SK-N-SH (cell line): ENCODE results near the gene RPS6KA5. TPM values are rescaled to one million over a fixed set of nuclear protein-coding genes. Genes with fewer than 3 reads are reported as not detected.
"Not testable (repeated sequence)": the region's sequence is repeated elsewhere in the genome, so short reads cannot be mapped to it uniquely, and the experiment has no call there.

ENCODE experiments used
- CTCF ChIA-PET: fragments of 300-600, 350-600 bp; formaldehyde crosslinking; extraction: SDS; loops from one replicate; lab custom pipeline; 2021; lab: Yijun Ruan, JAX
- POLR2A ChIA-PET: fragments of 350-600 bp; sonication (Branson Sonifier 250); formaldehyde crosslinking; extraction: SDS; loops from one replicate; lab custom pipeline; 2020; ENCODE audit warnings: antibody characterized with exemption, inconsistent platforms; lab: Yijun Ruan, JAX
- DNase-seq: peaks from one replicate; pipeline ENCODE4 v3.0.0; 2012
- H2AFZ ChIP-seq: fragments of 200-600 bp; sonication (generic); 2 replicates; pipeline ENCODE4 v1.8.1; 2016; ENCODE audit warnings: antibody characterized with exemption, mild to moderate bottlenecking, low read depth
- H3F3A ChIP-seq: fragments of 200-600 bp; sonication (generic); replicated peaks from 2 replicates; pipeline ENCODE3; 2016; ENCODE audit warnings: antibody characterized with exemption, mild to moderate bottlenecking; ENCODE audit not compliant: insufficient read depth
- H3K27ac ChIP-seq, 2 experiments: fragments of 200-500 bp in 1 of 2; fragments of 200-600 bp in 1 of 2; sonication (Bioruptor generic) in 1 of 2; sonication (generic), shearing (Covaris generic) in 1 of 2; 2 replicates each; pipeline versions ENCODE4 v1.5.1 to v1.6.1; 2014 to 2016; ENCODE audit warnings: low read depth in 2 of 2, inconsistent platforms in 1 of 2, low read length in 1 of 2, mild to moderate bottlenecking in 1 of 2, mixed read lengths in 1 of 2
- H3K27me3 ChIP-seq: fragments of 200-600 bp; sonication (generic), shearing (Covaris generic); 2 replicates; pipeline ENCODE4 v1.6.1; 2016; ENCODE audit warnings: mixed run types; ENCODE audit not compliant: insufficient read depth
- H3K36me3 ChIP-seq, 2 experiments: fragments of 200-500 bp in 1 of 2; fragments of 200-600 bp in 1 of 2; sonication (Bioruptor generic) in 1 of 2; sonication (generic) in 1 of 2; replicated peaks in 1 of 2; 2 replicates each; pipeline versions ENCODE3 to v1.5.1; 2014 to 2016; ENCODE audit warnings: low read length in 1 of 2, mild to moderate bottlenecking in 1 of 2; ENCODE audit not compliant: insufficient read depth in 2 of 2, control insufficient read depth in 1 of 2
- H3K4me1 ChIP-seq, 2 experiments: fragments of 200-500 bp in 1 of 2; fragments of 200-600 bp in 1 of 2; sonication (Bioruptor generic) in 1 of 2; sonication (generic), shearing (Covaris generic) in 1 of 2; 2 replicates each; pipeline versions ENCODE4 v1.5.1 to v1.6.1; 2014 to 2016; ENCODE audit warnings: low read depth in 1 of 2, low read length in 1 of 2, mixed run types in 1 of 2; ENCODE audit not compliant: insufficient read depth in 2 of 2, control insufficient read depth in 1 of 2
- H3K4me2 ChIP-seq: fragments of 200-600 bp; sonication (generic), shearing (Covaris generic); 2 replicates; pipeline ENCODE4 v1.6.1; 2017; ENCODE audit warnings: mixed run types
- H3K4me3 ChIP-seq, 2 experiments: fragments of 200-500 bp in 1 of 2; fragments of 200-600 bp in 1 of 2; sonication (Bioruptor generic) in 1 of 2; sonication (generic), shearing (Covaris generic) in 1 of 2; 2 replicates each; pipeline versions ENCODE4 v1.5.1 to v1.8.1; 2014 to 2016; ENCODE audit warnings: low read depth in 2 of 2, inconsistent platforms in 1 of 2, low read length in 1 of 2, mild to moderate bottlenecking in 1 of 2, mixed read lengths in 1 of 2, moderate library complexity in 1 of 2
- H3K79me2 ChIP-seq: fragments of 200-600 bp; sonication (generic); 2 replicates; pipeline ENCODE4 v1.8.1; 2017; ENCODE audit warnings: mild to moderate bottlenecking; ENCODE audit not compliant: insufficient read depth
- H3K9ac ChIP-seq: fragments of 200-600 bp; sonication (generic); 2 replicates; pipeline ENCODE4 v1.6.1; 2017; ENCODE audit warnings: mixed run types
- H3K9me2 ChIP-seq: fragments of 200-600 bp; sonication (generic); 2 replicates; pipeline ENCODE4 v1.6.1; 2017; ENCODE audit warnings: mixed run types
- H3K9me3 ChIP-seq: fragments of 200-600 bp; sonication (generic); 2 replicates; pipeline ENCODE4 v1.6.1; 2017; ENCODE audit warnings: mixed run types, mild to moderate bottlenecking, moderate library complexity
- H4K20me1 ChIP-seq: fragments of 200-600 bp; sonication (generic); 2 replicates; pipeline ENCODE4 v1.6.1; 2017; ENCODE audit warnings: mild to moderate bottlenecking, mixed run types; ENCODE audit not compliant: insufficient read depth
- CHD2 ChIP-seq: fragments of 150-350 bp; IDR thresholded peaks from 2 replicates; pipeline ENCODE4 v1.6.1; 2018; ENCODE audit warnings: low read length; ENCODE audit not compliant: partially characterized antibody
- CTCF ChIP-seq: fragments of 200-600 bp; sonication (generic); IDR thresholded peaks from 2 replicates; pipeline ENCODE4 v1.6.1; 2017; ENCODE audit warnings: antibody characterized with exemption, mild to moderate bottlenecking, moderate library complexity
- FOSL2 ChIP-seq: IDR thresholded peaks from 2 replicates; pipeline ENCODE4 v1.4.0; 2012; ENCODE audit warnings: low read depth, mild to moderate bottlenecking, moderate library complexity, borderline replicate concordance
- FOXM1 ChIP-seq: IDR thresholded peaks from 2 replicates; pipeline ENCODE4 v1.4.0; 2012; ENCODE audit warnings: low read depth, mild to moderate bottlenecking
- GATA2 ChIP-seq: sonication (generic); formaldehyde crosslinking; IDR thresholded peaks from 2 replicates; pipeline ENCODE4 v1.5.0; 2020; ENCODE audit warnings: mild to moderate bottlenecking, missing genetic modification reagents
- POLR2AphosphoS5 ChIP-seq: IDR thresholded peaks from 2 replicates; pipeline ENCODE4 v1.6.1; 2012; ENCODE audit warnings: low read depth, low read length
- RAD21 ChIP-seq: IDR thresholded peaks from 2 replicates; pipeline ENCODE4 v1.6.1; 2012; ENCODE audit warnings: mild to moderate bottlenecking, low read length
- REST ChIP-seq: IDR thresholded peaks from 2 replicates; pipeline ENCODE4 v1.6.1; 2012; ENCODE audit warnings: mild to moderate bottlenecking, low read depth, low read length, moderate library complexity
- RFX5 ChIP-seq: IDR thresholded peaks from 2 replicates; pipeline ENCODE4 v1.6.1; 2012; ENCODE audit warnings: mild to moderate bottlenecking, improper control_type of control experiment, low read length
- TAF1 ChIP-seq: IDR thresholded peaks from 2 replicates; pipeline ENCODE4 v1.6.1; 2012; ENCODE audit warnings: low read depth, mild to moderate bottlenecking, low read length, moderate library complexity, borderline replicate concordance
- TEAD4 ChIP-seq: IDR thresholded peaks from 2 replicates; pipeline ENCODE4 v1.4.0; 2012; ENCODE audit warnings: mild to moderate bottlenecking, borderline replicate concordance; ENCODE audit not compliant: insufficient read depth
- USF1 ChIP-seq: IDR thresholded peaks from 2 replicates; pipeline ENCODE4 v1.4.0; 2012; ENCODE audit warnings: low read depth, borderline replicate concordance
- WGBS: methylation state at CpG from one replicate; pipeline ENCODE4 v1.1.6; 2017; ENCODE audit warnings: low lambda C conversion rate; 5-methylcytosine and 5-hydroxymethylcytosine counted together
- polyA plus RNA-seq, 3 experiments: library from polyadenylated mRNA; depleted of rRNA; stranded (reverse); fragments of >200 nt; gene quantifications; 2 replicates each; pipeline ENCODE4 v1.2.3, GENCODE V29; 2012

Gene RPS6KA5
- polyA plus RNA-seq, 1 of the 3 experiments (the other 2 are of a cell fraction): 0.67 TPM

- no peak for DNase-seq
These were observed 76.9 kb downstream of the RPS6KA5 start for GRCh38 chr14:90983560-90983959.

GRCh38 chr14:90981636-90982035 lies 78.8 kb downstream of the RPS6KA5 start:
- TF ChIP-seq RFX5: no peak
- TF ChIP-seq CHD2: no peak
- TF ChIP-seq TEAD4: no peak
- no peak for TF ChIP-seq CTCF
- no peak for TF ChIP-seq GATA2 (CRISPR knock-in tag)
- no peak for TF ChIP-seq FOSL2
- TF ChIP-seq FOXM1: no peak
- TF ChIP-seq TAF1: no peak
- no peak for TF ChIP-seq POLR2AphosphoS5
- no peak for TF ChIP-seq USF1
- TF ChIP-seq REST: no peak
- no peak overlapping the region for H2AFZ ChIP-seq

More at GRCh38 chr14:90983560-90983959, 76.9 kb downstream of the RPS6KA5 start:
- Histone ChIP-seq H3K36me3 (no peaks in the 10 kb centered on the region), H3K9me2 (no peaks in the 10 kb centered on the region), H3K4me2 (no peak overlapping the region), H3K9ac (no peak overlapping the region), H3K9me3 (no peaks in the 10 kb centered on the region), H3K27me3 (no peaks in the 10 kb centered on the region), H3K27ac (no peak overlapping the region), H3K4me3 (no peak overlapping the region), H3F3A (no peaks in the 10 kb centered on the region), H4K20me1 (no peaks in the 10 kb centered on the region), H2AFZ (no peak overlapping the region), H3K79me2 (no peaks in the 10 kb centered on the region), H3K4me1 (no peaks in the 10 kb centered on the region; a peak in 1 of 4 replicates)
- ChIA-PET POLR2A (no interaction called here), CTCF (no interaction called here)
- 88% methylated on average over 4 of the region's 4 CpGs for WGBS
- TF ChIP-seq TEAD4 (no peak), RAD21 (no peak)

GRCh38 chr14:90980636-90981035 lies 79.8 kb downstream of the RPS6KA5 start:
- 71% methylated on average over 3 of the region's 3 CpGs for WGBS
- not testable (repeated sequence) for H3K4me3 ChIP-seq

More at GRCh38 chr14:90981636-90982035, 78.8 kb downstream of the RPS6KA5 start:
- Histone ChIP-seq H3K27me3 (no peaks in the 10 kb centered on the region), H3K9me3 (no peaks in the 10 kb centered on the region), H3F3A (no peaks in the 10 kb centered on the region), H3K4me2 (no peak overlapping the region), H3K4me3 (no peak overlapping the region), H3K4me1 (no peaks in the 10 kb centered on the region; a peak in 1 of 4 replicates), H4K20me1 (no peaks in the 10 kb centered on the region), H3K79me2 (no peaks in the 10 kb centered on the region), H3K9ac (no peak overlapping the region), H3K9me2 (no peaks in the 10 kb centered on the region), H3K36me3 (no peaks in the 10 kb centered on the region), H3K27ac (no peak overlapping the region)
- ChIA-PET CTCF (no interaction called here), POLR2A (no interaction called here)
- 93% methylated on average over 3 of the region's 3 CpGs for WGBS
- DNase-seq: no peak

More at GRCh38 chr14:90980636-90981035, 79.8 kb downstream of the RPS6KA5 start:
- H3F3A ChIP-seq, H3K4me1 ChIP-seq, H3K79me2 ChIP-seq, DNase-seq, H3K27me3 ChIP-seq, H3K27ac ChIP-seq, H3K36me3 ChIP-seq, H3K9ac ChIP-seq, H4K20me1 ChIP-seq, H3K4me2 ChIP-seq, H3K9me2 ChIP-seq, POLR2A ChIA-PET, H2AFZ ChIP-seq, H3K9me3 ChIP-seq: not testable (repeated sequence)
- CTCF ChIA-PET: interaction anchor here (1.1 kb wide), 1 partner anchor 192 kb away, joined by 3 read pairs; no protein-coding TSS in a partner anchor
